Ishikawa (cell line): Measurements from ENCODE around the gene FHIT.

Experiments
- CREB1 ChIP-seq: IDR thresholded peaks from 2 replicates; pipeline ENCODE4 v1.6.1; 2012; ENCODE audit warnings: low read depth
- REST ChIP-seq: IDR thresholded peaks from 2 replicates; pipeline ENCODE4 v1.6.1; 2012; ENCODE audit warnings: low read depth, mild to moderate bottlenecking

GRCh38 chr3:59839283-59839682 lies 1412.0 kb downstream of the FHIT start:
- TF ChIP-seq CREB1 = no peak
- no peak for TF ChIP-seq REST
